ENCODE measurements around the gene FAM118A. TPM values are rescaled to one million over a fixed set of nuclear protein-coding genes. Genes with fewer than 3 reads are reported as not detected.

Gene FAM118A
- total RNA-seq, 1 donor from 2014 or later, result 21.0 TPM

DNA sequence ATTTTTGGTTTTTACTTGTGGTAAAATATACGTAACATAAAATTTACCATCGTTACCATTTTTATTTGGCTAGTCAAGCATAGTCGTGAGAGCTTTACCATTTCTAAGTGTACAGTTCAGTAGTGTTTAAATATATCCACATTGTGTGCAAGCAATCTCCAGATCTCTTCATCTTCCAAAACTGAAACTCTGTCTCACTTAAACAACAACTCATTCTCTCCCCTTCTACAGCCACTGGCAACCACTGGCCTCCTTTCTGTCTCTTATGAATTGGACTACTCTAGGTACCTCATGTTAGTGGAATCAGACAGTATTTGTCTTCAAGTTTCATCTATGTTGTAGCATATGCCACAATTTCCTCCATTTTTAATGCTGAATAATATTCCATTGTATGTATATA, 66.3 kb downstream of the FAM118A start:
- no peak for DNase-seq (ENCODE audit: low read depth in 2 of 2)

DNA sequence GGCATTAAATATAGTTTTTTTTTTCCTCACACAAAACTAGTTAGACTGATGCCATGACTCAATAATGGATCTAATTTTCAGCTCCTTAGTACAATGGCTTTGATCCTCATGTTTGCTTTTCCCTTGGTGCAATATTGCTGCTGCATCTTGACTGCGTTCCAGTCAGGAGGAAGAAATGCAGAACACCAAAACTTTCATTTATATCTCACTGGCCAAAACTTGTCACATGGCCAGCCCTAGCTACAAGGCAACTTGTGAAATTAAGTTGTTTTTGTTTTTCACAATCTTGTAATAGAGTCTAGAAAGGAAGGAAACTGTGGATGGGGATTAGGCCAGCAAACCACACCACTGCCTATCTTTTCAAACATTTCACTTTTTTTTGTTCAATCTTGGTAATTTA, 67.0 kb downstream of the FAM118A start:
- DNase-seq (ENCODE audit: low read depth in 2 of 2), result no peak

DNA sequence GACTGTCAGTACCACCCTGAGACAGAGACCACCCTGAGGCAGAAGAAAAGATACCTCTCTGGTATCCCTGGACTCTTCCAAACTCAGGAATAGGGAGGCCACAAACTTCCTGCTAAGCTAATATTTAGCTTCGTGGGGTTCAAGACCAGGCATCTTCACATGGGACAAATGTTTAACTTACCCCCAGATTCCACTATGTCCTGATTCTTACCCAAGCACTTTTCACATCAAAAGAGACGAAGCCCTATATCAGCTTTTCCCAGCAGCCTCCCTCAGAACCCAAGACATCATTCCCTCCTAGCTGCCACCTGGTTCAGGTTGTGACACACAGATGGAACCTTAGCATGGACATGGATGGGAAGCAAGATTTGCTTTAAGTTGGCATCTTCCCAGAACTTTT, 71.6 kb downstream of the FAM118A start:
- DNase-seq (ENCODE audit: low read depth in 2 of 2), result no peak

DNA sequence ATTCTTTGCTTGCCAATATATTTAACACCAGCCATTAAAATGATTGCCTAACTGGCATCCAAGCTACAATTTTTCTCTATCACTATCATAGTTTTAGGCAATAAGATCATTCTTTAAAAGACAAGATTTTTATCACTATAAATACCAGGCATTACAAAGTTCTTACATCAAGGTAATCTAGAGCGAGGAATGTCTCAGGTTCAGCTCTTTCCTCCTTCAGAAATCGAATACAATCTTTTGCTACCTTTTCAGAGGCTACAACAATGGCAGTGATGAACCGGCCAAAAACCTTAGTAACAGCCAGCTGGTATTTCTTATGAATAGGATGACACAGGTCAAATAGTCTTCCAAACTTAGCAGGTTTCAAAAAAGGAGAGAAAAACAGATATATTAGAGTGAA, 79.8 kb downstream of the FAM118A start:
- no peak for DNase-seq (ENCODE audit: low read depth in 2 of 2)

Other genes starting within 250 kb of the FAM118A start
- 35.1 and 41.5 TPM in 2 replicates for gene NUP50, start 146.0 kb upstream of the FAM118A start, total RNA-seq
- 22.7 and 40.1 TPM in 2 replicates for gene KIAA0930, start 69.0 kb upstream of the FAM118A start, total RNA-seq
- gene UPK3A, start 25.0 kb upstream of the FAM118A start, total RNA-seq, result not detected in 2 replicates
- gene SMC1B, start 103.7 kb downstream of the FAM118A start, total RNA-seq, result not detected in 2 replicates
- 0.20 and 0.22 TPM in 2 replicates for gene RIBC2, start 103.8 kb downstream of the FAM118A start, total RNA-seq
- gene FBLN1, start 192.9 kb downstream of the FAM118A start, total RNA-seq, result 0.22 and 0.40 TPM in 2 replicates